Measurements from ENCODE around the gene LIPK. TPM values are rescaled to one million over a fixed set of nuclear protein-coding genes. Genes with fewer than 3 reads are reported as not detected.
"Not testable (repeated sequence)": the region's sequence is repeated elsewhere in the genome, so short reads cannot be mapped to it uniquely, and the experiment has no call there.

LIPK gene
- total RNA-seq, 3 donors from 2014 or later (not counting 1 experiment from before 2014, with no cell fraction given), result not detected

- Histone ChIP-seq H3K36me3 (ENCODE audit: control insufficient read depth, insufficient read depth, low read length) (no peaks in the 10 kb centered on the region), H3K27ac (ENCODE audit: low read length) (no peak overlapping the region), H3K4me1 (ENCODE audit: control insufficient read depth, insufficient read depth, low read length) (no peaks in the 10 kb centered on the region), H3K9me3 (ENCODE audit: control insufficient read depth, insufficient read depth, low read length) (no peaks in the 10 kb centered on the region), H3K27me3 (ENCODE audit: control insufficient read depth, insufficient read depth, low read length) (no peaks in the 10 kb centered on the region), H3K4me3 (ENCODE audit: low read length) (no peak overlapping the region)
- intact Hi-C loops (cut with micrococcal nuclease), result no loop called here
- Mint-ChIP-seq H3K4me1 (no peaks in the 10 kb centered on the region), H3K4me3 (no peak overlapping the region), H3K27ac (no peak overlapping the region), H3K27me3 (ENCODE audit: low read depth in 2 of 2) (peaks cover 5 to 20% of the 10 kb centered on the region in 2 donors), H3K36me3 (no peaks in the 10 kb centered on the region), H3K9me3 (no peaks in the 10 kb centered on the region)
- no peak for DNase-seq
- no peak for TF ChIP-seq CTCF (IDR thresholded peaks at IDR 0.05)
- ATAC-seq, result no peak
These were observed 45.0 kb upstream of the LIPK start for GRCh38 chr10:88661018-88661417.

DNA sequence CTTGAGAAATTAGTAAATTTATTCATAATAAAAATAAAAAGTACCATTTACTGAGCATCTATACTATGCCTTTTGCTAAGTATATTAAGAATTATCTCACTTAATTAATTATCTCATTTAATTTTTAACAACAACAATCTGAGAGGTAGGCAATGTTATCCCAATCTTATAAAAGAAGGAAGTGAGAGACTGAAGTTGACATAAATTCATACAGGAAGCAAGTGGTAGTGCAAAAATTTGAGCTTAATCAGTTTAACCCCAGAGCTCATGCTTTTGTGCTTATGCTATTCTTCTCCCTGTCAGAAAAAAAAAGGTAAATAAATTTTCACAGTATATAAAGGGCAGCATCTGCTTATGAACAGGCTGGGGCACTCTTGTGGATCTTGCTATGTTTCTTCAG lies 44.5 kb upstream of the LIPK start:
- H3K4me1 Mint-ChIP-seq, result no peaks in the 10 kb centered on the region
- TF ChIP-seq CTCF (IDR thresholded peaks at IDR 0.05), result no peak
- Histone ChIP-seq H3K36me3 (ENCODE audit: control insufficient read depth, insufficient read depth, low read length) (no peaks in the 10 kb centered on the region), H3K27me3 (ENCODE audit: control insufficient read depth, insufficient read depth, low read length) (no peaks in the 10 kb centered on the region), H3K4me1 (ENCODE audit: control insufficient read depth, insufficient read depth, low read length) (no peaks in the 10 kb centered on the region), H3K9me3 (ENCODE audit: control insufficient read depth, insufficient read depth, low read length) (no peaks in the 10 kb centered on the region), H3K4me3 (ENCODE audit: low read length) (no peak overlapping the region), H3K27ac (ENCODE audit: low read length) (no peak overlapping the region)
- no peaks in the 10 kb centered on the region for H3K36me3 Mint-ChIP-seq
- ATAC-seq, result no peak
- H3K27me3 Mint-ChIP-seq (ENCODE audit: low read depth in 2 of 2), result peaks cover 5 to 20% of the 10 kb centered on the region in 2 donors
- intact Hi-C loops (cut with micrococcal nuclease), result no loop called here
- no peak overlapping the region for H3K27ac Mint-ChIP-seq
- H3K9me3 Mint-ChIP-seq, result no peaks in the 10 kb centered on the region
- H3K4me3 Mint-ChIP-seq, result no peak overlapping the region
- DNase-seq, result no peak

DNA sequence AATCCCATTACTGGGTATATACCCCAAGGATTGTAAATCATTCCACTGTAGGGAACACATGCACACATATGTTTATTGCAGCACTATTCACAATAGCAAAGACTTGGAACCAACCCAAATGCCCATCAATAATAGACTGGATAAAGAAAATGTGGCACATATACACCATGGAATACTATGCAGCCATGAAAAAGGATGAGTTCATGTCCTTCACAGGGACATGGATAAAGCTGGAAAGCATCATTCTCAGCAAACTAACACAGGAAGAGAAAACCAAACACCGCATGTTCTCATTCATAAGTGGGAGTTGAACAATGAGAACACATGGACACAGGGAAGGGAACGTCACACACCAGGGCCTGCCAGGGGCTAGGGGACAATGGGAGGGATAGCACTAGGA lies 42.9 kb upstream of the LIPK start:
- H3K4me1 Mint-ChIP-seq; H3K9me3 ChIP-seq (ENCODE audit: control insufficient read depth, insufficient read depth, low read length); H3K27ac Mint-ChIP-seq; H3K27ac ChIP-seq (ENCODE audit: low read length); H3K4me3 ChIP-seq (ENCODE audit: low read length); ATAC-seq; H3K9me3 Mint-ChIP-seq; H3K4me3 Mint-ChIP-seq; DNase-seq; H3K36me3 Mint-ChIP-seq; H3K4me1 ChIP-seq (ENCODE audit: control insufficient read depth, insufficient read depth, low read length); H3K36me3 ChIP-seq (ENCODE audit: control insufficient read depth, insufficient read depth, low read length); H3K27me3 ChIP-seq (ENCODE audit: control insufficient read depth, insufficient read depth, low read length); intact Hi-C loops (cut with micrococcal nuclease): not testable (repeated sequence)
- peaks cover 5 to 11% of the 10 kb centered on the region in 2 donors for H3K27me3 Mint-ChIP-seq (ENCODE audit: low read depth in 2 of 2)
- 91% methylated on average over 2 of the region's 2 CpGs for WGBS (ENCODE audit: insufficient coverage)

- no peaks in the 10 kb centered on the region for H3K27me3 ChIP-seq (ENCODE audit: control insufficient read depth, insufficient read depth, low read length)
- WGBS (ENCODE audit: insufficient coverage), result no CpG with 5 or more reads among the region's 1 CpG
These were observed 41.9 kb upstream of the LIPK start, which contains the start of gene LIPF for GRCh38 chr10:88664142-88664541. TSS of gene LIPF (plus strand) at chr10:88664442. CDS start at chr10:88667298, 2,856 bp downstream.

More at GRCh38 chr10:88664142-88664541, 41.9 kb upstream of the LIPK start, which contains the start of gene LIPF:
- H3K27ac ChIP-seq (ENCODE audit: low read length), result no peak within 1 kb of the TSS
- no peaks in the 10 kb centered on the region for H3K36me3 Mint-ChIP-seq
- H3K36me3 ChIP-seq (ENCODE audit: control insufficient read depth, insufficient read depth, low read length), result no peaks in the 10 kb centered on the region
- H3K9me3 Mint-ChIP-seq, result no peaks in the 10 kb centered on the region
- ATAC-seq (no peak), DNase-seq (no peak)
- TF ChIP-seq CTCF (IDR thresholded peaks at IDR 0.05), result no peak
- intact Hi-C loops (cut with micrococcal nuclease), result no loop called here
- H3K4me3 Mint-ChIP-seq, result no peak within 1 kb of the TSS
- H3K27ac Mint-ChIP-seq, result no peak within 1 kb of the TSS
- no peaks in the 10 kb centered on the region for H3K4me1 Mint-ChIP-seq
- H3K9me3 ChIP-seq (ENCODE audit: control insufficient read depth, insufficient read depth, low read length), result no peaks in the 10 kb centered on the region
- H3K27me3 Mint-ChIP-seq (ENCODE audit: low read depth in 2 of 2), result peaks cover 5 to 11% of the 10 kb centered on the region in 2 donors
- H3K4me3 ChIP-seq (ENCODE audit: low read length), result no peak within 1 kb of the TSS
- no peaks in the 10 kb centered on the region for H3K4me1 ChIP-seq (ENCODE audit: control insufficient read depth, insufficient read depth, low read length)
